Hippocampal formation (tissue), 2 donors: ENCODE measurements around the gene MRTFA.

ENCODE experiments used
- DNase-seq, 2 donors: peaks; one replicate each; lab custom pipeline; 2025; lab: John Stamatoyannopoulos, UW

MRTFA gene

DNA sequence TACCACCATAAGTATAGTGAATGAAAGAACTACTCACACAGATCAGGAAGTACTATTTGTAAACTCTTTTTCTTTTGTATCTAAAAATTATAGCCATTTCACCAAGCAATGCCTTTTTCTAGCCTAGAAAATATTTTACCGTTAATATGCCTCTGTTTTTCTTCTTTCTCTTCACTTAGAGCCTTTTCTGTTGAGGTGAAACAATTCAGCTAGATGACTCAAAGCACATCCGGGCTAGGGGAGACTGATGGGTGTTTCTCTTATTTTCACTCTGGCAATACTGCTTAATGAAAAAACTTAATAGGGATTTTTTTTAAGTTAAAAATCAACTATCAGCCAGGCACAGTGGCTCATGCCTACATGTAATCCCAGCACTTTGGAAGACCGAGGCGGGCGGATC lies 172.8 kb downstream of the MRTFA start:
- DNase-seq = no peak

DNA sequence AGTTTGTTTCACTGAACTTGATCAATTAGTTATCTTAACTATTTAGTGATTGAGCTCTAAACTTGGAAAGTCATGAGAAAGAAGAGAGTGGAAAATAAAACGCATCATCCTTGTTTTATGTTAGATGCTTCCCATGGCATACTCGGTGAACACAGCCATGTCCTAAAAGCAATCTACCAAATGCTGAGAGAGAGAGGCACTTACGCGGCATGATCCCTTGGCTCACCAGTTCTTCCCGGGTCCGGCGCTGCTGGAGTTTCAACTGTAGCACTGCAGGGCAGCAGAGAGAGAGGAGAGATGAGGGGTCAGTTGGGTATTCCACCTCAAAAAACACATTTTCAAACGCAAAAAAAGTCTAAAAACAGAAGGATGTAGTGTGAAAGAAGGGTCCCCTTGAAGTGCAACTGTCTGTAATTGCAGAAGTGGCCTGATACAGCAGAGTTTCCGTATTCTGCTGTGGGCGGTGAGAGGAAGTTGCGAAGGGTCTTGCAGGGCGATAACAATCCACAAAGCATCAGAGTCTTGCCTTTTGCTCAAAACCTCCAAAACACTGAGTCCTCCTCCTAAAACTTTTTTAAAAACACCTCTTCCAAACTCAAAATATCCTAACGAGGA lies 173.4 kb downstream of the MRTFA start:
- DNase-seq = no peak

DNA sequence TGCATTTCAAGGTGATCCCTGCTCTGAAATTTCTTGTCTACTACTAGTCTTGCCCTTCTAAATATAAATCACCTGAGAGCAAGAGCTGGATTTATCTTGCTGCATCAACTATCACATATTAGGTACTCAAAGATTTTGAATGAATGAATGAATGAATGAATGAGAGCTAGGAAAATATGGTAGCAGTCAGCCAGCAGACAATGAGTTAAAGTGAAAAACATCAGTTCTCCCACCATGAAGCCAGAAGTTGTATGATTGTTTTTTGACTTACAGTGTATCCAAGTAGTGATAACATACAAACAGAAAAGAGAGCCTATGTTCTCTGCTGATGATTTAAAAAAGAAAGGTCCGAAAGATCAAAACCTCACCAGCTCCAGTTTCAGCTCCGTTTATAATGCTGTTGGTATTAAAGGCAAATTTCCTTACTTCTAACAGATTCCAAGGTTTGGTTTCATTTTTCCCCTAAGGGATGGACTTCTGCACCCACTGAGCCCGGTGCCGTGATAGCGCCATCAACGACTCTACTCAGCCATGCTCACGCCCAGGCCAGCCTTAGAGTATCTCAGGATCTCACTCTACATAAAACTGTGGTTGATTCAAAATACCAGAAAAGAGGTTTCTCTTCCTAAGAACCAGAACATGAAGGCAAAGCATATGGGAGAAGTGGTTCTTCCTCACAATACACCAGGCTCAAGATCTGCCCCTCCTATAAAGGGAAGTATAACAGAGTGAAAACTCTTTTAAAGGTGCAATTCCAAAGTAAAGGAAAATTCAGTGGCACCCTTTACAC lies 174.1 kb downstream of the MRTFA start:
- no peak for DNase-seq

DNA sequence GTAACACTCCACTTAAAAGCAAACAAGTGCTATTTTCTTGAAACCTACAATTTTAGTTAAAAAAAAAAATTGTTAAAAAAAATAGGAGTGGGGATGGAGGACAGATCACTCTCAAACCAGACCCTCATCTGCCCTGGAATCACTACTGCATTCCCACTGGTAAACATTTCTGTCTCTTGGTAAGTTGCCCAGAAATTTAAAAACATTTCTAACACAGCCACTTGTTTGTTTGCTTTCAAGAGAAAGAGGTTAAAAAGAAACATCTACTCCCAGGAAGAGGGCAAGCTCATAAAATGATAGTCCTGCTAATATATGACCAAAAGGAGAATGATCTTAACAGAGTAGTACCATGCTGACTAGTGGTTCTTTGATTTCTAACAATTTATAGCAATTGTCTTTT lies 182.8 kb downstream of the MRTFA start:
- DNase-seq = no peak

DNA sequence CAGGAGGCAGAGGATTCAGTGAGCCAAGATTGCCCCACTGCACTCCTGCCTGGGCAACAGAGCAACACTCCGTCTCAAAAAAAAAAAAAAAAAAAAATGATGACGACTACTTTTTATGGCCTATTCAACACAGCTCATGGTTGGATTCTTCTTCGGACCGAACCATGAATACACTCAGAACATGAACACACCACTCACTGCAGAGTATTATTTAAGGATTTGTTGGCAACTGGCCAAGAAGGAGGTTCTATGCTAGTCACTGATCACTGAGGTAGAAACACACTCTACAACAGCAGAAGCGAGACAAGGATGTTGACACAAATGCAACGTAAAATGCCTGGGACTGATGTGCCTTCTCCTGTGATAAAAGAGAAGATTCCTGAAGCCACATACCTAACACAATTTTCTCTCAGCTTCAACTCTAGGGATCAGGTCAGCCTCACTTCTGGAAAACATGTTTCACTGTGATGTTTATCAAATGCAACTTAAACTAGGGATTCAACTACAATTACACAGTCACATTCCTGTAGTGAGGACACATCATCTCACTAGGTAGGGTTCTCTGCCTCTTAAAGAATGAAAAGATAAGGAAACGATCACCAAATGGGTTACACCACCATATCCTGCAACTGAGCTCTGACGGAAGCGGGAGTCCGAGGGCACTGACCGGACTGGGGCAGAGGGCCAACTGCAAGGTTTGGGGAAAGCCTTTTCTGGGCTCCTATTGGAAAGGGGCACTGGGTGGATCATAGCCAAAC lies 183.6 kb downstream of the MRTFA start:
- DNase-seq = no peak

DNA sequence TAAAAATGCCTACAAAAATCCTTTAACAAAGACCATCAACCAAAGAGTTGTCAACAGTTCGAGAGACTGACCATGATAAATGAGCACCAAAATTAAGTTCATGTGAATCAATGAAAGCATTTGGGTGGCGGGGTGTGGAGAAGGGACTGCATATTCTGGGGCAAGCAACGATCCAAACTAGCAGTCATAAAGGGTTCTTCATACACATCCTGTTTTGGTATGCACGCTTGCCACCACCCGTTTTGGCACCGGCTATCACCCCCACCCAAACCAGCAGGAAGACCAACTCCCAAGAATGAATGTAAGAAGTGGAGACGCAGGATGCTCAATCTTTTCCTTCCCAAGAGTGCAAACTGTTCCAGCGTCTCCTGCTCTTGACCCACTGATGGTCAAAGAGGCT lies 185.3 kb downstream of the MRTFA start:
- no peak for DNase-seq

DNA sequence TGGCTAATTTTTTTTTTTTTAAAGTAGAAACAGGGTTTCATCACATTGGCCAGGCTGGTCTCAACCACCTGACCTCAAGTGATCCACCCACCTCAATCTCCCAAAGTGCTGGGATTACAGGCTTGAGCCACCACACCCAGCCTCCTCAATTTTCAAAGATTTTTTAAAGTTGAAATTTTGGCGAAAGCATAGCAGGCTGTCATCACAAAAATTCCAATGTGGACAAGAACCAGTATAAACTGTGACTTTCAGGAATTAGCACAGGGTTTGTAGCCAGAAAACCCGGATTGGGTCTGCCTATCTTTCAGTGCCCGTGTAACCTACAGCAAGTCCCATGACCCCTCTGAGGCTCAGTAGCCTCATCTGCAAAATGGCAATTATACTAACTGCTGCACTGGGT lies 185.9 kb downstream of the MRTFA start:
- no peak for DNase-seq

DNA sequence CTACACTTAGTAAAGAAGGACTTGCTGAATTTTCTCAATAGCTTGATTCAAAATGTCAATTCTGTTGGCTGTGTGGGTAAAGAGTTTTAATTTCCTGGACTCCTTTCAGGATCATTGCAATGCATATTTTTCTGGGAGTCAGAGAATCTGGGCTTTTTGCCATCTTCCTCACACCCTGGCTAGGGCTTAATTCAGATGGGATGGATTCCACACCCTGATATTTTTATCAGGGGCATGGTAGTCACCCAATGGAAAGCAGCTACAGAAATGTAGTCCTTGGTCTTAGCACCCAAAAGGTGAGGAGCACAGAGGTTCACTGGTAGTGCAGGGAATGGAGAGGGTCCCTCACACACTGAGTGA lies 186.9 kb downstream of the MRTFA start:
- peak in 1 of 2 donors; percentile 6 for DNase-seq

DNA sequence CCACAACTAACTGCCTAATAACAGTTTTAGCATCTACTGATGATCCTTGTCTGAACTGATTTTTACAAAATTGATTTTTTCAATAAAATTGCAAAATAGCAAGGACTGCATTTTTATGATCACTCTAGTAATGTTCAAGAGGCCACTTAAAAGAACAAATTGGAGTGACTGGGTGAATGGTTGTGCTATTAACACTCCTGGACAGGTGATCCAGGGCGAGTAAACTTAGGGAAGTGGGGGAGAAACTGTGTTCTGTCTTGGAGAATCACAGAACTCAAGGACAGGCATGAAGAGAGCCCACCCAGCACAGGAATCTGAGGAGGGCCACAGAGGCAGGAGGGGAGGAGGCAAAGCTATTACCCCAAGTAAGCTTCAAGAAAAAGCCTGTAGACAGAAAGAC lies 190.3 kb downstream of the MRTFA start:
- no peak for DNase-seq

DNA sequence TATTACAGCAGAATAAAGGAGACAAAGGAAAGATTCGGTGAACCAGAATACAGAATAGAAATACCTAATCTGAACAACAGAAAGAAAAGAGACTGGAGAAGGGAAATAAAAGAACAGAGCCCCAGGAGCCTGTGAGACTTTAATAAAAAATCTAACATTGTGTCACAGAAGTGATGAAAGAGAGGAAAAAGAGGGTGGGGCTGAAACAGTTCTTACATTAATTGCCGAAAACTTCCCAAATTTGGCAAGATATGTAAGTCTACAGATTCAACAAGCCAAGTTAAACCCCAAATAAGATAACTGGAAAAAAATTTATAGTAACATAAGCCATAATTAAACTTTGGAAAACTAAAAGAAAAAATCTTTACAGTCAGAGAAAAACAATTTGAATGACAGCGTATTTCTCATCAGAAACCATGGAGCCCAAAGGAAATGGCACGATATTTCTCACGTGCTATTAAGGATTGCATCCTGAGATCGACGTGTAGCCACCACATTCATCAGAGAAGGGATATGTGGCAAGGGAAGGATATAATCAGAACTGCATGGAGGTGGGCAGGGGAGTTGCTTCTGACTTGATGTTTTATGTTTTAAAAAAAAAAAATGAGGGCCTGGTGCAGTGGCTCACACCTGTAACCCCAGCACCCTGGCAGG lies 192.2 kb downstream of the MRTFA start:
- DNase-seq = no peak

DNA sequence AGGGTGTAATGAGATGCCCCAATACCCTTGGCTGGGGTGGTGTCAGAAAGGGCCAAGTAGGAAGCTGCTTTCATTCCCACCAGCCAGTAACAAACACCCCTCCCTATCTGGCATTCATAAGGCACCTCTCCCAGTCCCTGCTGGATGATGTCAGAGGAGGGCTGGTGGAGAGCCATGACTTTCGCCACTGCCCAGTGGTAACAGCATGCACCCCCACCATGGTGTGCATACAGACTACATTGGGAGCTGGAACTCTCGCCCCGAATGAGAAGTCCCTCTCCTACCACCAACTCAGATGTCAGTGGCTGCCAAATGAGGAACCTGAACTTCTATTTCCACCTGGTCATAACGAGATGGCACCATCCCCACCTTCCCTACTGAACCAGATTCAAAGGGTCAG lies 192.8 kb downstream of the MRTFA start:
- no peak for DNase-seq

DNA sequence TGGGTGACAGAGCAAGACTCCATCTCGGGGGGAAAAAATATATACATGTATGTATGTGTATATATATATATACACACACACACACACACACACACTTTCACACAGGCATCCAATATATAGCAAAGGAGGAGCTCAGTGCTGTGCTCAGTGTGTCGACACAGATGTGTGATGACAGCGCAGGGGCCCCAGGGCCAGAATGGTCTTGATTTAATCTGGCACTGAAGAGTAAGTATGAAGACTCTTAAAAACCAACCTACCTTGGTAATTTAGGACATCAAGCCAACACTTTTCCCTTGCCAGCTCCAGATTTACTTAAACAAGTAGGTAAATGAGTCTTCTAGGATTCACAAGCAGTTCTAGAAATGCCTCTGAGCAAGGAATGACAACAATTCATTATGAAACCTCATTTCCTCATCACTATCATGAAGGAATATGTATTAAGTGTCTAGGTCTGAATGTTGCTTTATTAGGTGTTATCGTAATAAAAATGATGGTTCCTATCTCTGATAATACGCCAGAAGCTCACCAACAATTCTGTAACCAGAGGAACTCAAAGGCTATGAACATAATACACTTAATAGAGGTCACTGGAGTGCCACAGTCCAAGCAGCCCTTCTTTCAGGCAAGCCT lies 194.6 kb downstream of the MRTFA start:
- DNase-seq = no peak

DNA sequence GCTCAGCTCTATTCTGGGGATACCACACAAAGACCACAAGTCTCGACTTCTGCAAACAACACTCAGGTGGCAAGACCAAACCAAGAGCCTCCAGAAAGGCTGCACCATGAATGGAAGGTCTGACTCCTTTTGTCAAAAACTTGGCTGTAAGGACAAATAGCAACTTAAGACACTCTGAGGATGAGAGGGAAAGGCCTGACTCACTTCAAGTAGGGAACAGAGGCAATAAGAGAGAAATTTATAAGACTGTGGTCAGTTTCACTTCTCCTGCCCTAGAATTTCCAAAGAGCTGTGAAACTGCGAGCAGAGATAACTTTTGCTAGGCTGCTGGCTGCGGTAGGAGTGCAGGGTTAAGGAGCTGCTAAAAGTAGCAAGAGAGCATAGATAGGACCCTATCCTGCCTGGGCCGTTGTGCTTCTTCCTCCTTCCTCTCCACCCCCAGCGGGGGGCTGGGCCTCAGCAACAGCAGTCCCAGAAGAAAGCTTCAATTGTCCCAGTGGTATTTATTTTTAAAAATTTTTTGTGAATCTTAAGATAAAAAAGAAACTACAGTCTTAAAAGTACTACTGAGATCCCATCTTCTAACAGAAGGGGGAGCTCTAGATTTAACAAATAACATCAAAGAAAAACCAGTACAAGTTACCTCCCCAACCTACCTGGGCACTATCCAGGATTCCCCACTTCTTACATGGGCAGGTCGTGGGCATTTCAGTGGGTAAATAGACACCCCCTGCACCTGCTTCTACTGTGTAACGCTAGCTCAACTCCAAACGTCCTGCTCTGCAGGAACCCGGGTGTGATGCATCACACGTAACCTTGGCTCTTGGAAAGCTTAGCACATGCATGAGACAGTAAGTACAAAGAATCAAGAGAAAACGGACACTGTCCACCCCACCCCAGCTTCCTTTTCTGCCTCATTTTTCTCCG lies 199.8 kb downstream of the MRTFA start:
- DNase-seq = peak; percentile 30 to 52

DNA sequence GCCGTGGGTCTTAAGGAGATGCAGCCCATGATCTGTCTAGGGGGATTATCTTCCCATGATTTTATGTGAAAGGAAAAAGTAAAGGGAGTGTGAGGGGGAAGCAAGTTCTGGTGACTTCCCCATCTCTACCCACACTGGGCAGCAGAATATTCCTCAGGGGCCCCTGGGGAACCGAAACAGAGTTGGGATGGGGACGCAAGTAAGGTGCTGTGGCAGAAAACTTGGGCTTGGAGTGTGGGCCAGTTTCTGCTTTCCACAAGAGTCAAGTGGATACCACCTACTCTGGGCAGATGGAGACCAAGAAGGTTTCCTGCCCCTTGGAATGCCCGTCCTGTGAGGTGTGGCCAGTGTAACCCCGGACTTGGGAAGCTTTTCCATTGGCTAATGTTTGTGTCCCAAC lies 201.8 kb downstream of the MRTFA start:
- DNase-seq = no peak

DNA sequence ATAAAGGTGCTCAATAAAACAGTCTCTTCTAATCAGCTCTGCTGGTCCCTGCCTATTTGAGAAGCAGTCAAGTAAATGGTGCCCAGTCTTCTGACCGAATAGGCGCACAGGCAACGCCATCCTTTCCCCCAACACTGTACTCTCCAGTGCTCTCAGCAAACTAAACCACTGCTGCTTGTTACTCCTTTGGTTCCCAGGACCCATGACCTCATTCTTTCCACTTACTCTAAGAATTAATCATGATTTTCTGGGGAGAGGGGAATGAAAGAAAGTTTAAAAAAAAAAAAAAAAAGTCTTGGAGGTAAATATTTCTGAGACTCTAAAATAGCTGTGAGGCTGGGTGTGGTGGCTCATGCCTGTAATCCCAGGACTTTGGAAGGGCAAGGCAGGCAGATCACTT lies 202.4 kb downstream of the MRTFA start:
- no peak for DNase-seq

DNA sequence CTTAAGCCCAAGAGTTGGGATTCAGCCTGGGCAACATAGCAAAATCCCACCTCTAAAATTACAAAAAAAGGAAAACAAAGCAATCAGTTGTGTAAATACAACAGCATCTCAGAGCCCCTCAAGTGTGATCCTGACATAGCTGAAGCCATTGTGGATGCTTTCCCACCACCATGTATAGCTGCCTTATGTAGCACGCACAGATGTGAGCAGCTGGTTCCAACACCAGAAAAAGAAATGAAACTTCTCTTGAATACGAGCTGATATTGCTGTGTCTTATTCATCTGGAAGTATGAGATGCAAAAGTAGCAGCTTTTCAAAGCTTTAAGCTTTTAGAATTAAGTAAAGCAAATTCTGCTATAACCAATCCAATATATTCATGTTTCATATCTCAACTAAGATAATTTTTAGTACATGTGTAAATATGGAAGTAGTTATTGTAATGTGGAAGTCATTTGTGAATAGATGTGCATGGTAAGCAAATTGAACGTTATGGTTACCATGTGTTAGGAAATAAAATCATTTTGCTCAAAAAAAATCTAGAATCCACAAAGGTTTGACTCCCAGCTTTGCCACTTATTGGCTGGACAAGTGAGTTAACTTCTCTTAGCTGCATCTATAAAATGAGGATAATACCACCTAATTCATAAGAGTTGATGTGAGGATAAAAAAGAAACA lies 203.0 kb downstream of the MRTFA start:
- no peak for DNase-seq

DNA sequence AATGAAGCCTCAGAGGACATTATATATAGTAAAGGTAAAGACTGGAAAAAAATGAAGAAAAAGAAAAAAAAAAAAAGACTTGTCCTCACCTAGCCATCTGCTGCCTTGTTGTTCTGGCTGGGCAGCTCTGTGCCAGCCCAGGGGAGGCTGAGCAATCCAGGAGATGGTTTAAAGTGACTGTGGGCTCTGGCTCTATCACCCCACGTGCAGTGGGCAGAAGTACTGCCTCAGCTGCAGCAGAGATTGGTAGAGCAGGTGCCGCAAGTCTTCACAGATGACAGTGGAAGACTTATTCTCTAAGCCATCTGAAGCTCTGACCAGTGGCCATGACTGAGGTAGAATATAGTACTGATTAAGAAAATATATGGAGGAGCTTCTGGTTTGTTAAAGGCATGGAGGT lies 203.9 kb downstream of the MRTFA start:
- no peak for DNase-seq

DNA sequence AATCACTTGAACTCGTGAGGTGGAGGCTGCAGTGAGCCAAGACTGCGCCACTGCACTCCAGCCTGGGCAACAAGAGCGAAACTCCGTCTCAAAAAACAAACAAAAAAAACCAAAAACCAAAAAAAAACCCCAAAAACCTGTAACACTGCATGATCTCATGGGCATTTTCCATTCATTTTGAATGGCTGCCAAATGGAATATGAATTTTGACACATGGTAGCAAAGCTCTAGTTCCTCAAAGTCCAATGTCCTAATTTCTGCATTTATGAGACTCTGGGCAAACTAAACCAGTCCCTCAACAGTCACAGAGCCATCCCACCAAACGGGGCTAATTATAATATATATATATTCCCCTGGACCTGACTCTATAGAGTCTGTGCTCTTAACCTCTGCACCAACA lies 204.4 kb downstream of the MRTFA start:
- DNase-seq = no peak

DNA sequence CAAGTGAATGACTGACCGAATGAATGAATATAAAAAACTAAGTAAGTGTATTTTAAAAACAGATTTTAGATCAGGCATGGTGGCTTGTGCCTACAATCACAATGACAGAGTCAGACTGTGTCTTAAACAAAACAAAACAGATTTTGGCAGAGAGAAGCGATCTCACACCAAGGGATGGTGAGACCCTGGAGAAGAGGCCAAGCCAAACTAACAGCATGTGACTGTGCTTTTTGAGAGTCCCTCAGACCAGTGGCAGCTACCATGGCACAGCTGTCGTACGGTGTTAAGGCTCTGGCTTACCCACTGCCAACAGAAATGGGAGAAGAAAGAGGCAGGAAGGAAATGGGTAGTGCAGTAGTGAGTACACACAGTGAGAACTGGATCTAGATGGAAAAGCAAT lies 205.5 kb downstream of the MRTFA start:
- DNase-seq = no peak

DNA sequence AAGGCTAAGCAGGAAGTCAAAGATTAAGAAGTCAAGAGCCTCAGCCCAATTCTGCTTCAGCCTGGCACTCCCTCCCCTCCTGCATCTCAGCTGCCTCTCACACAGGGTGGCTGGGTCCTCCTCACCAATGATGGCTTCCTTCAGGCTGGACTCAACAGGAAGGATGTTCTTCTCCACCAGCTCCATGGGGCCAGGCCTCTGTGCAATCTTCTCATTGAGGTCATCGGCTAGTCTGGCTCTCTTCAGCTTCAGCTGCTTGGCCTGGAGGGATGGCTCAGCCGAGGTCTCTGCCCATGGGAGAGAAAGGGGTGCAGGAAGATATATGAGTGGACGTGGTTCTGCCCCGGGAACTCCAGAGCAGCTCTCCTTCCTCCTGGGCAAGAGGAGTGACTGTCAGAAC lies 207.0 kb downstream of the MRTFA start:
- no peak for DNase-seq

DNA sequence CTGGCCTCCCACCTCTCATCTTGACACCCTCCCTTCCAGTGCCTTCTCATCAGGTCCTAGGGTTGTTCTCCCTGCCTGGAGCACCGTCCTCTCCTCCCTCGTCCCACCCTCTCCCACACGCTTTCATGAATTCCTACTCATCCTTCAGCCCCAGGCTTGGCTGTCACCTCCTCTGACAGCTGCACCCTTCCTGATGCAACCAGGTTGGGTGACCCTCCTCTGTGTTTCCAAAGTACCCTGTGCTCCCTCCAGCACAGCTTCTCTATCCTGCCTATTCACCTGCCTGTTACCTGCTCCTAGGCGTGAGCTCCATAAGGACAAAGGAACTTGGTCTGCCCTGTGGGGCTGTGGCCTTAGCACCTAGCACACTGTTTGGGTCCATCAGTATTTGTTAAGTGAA lies 207.7 kb downstream of the MRTFA start:
- no peak for DNase-seq
